ENCODE results near the gene CHID1.

- TF ChIP-seq CTCF (IDR thresholded peaks at IDR 0.05) (no peak), POLR2AphosphoS5 (IDR thresholded peaks at IDR 0.05) (no peak), EP300 (IDR thresholded peaks at IDR 0.05) (no peak), POLR2A (IDR thresholded peaks at IDR 0.05; ENCODE audit: low read depth) (no peak)
These were observed 20.8 kb upstream of the CHID1 start for GRCh38 chr11:931385-931784.

Measured in esophagus muscularis mucosa (tissue), 4 donors.